AG04450 (cell line): ENCODE measurements around the gene LTBP1. TPM values are rescaled to one million over a fixed set of nuclear protein-coding genes. Genes with fewer than 3 reads are reported as not detected.
A peak's percentile ranks its signal among the peaks of the same experiment; 100 is the strongest.

Experiments used
- CTCF ChIA-PET: fragments of 300-600, 350-600 bp; formaldehyde crosslinking; extraction: SDS; loops from one replicate; lab custom pipeline; 2022; ENCODE audit warnings: antibody characterized with exemption, inconsistent platforms; lab: Charles Lee
- POLR2A ChIA-PET: fragments of 350-600 bp; formaldehyde crosslinking; extraction: SDS; loops from one replicate; lab custom pipeline; 2021; ENCODE audit warnings: antibody characterized with exemption, inconsistent platforms; lab: Yijun Ruan, JAX
- DNase-seq: peaks from one replicate; pipeline ENCODE4 v3.0.0-alpha.2; 2011; ENCODE audit warnings: low read depth, low spot score
- H3K27ac ChIP-seq: one replicate; pipeline ENCODE4 v1.5.1; 2012; ENCODE audit warnings: low read depth, low read length, control low read depth
- H3K27me3 ChIP-seq: one replicate; pipeline ENCODE4 v1.6.0; 2012; ENCODE audit warnings: low read length; ENCODE audit not compliant: control insufficient read depth, insufficient read depth
- H3K4me3 ChIP-seq: 2 replicates; pipeline ENCODE4 v1.5.1; 2011; ENCODE audit warnings: mild to moderate bottlenecking, low read depth, low read length, control low read depth
- H3K9me3 ChIP-seq: 2 replicates; pipeline ENCODE4 v1.5.1; 2012; ENCODE audit warnings: low read length; ENCODE audit not compliant: control insufficient read depth, insufficient read depth
- polyA plus RNA-seq: library from polyadenylated mRNA; depleted of rRNA; stranded (reverse); fragments of >200 nt; gene quantifications from 2 replicates; pipeline ENCODE4 v1.2.3, GENCODE V29; 2011
- TF ChIP-seq, protein P1 (sequence below): IDR thresholded peaks from 2 replicates; pipeline ENCODE4 v1.5.1; 2011; ENCODE audit warnings: low read depth, low read length, control low read depth, inconsistent platforms

LTBP1 gene
- polyA plus RNA-seq, 1 experiment, result 517 TPM

DNA sequence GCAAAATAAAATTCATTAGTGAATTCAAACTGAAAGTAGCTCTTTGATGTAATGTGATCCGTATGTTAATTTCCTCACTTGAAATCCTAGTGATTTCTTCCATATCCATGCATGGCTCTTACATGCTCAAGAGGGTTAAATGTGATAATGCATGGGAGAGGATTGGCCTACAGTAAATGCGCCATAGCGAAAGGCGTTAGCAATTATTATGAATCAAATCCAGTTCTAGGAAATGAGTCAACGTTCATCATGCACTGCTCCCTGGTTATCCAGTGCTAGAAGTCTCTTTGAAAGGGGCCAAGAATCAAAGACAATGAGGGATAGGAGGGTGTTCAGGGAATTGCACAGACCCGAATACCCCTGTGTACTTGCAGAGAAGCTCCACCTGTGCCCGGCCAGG lies 428.3 kb downstream of the LTBP1 start:
- Histone ChIP-seq H3K4me3 (no peak overlapping the region), H3K27ac (no peak overlapping the region), H3K9me3 (no peaks in the 10 kb centered on the region), H3K27me3 (no peaks in the 10 kb centered on the region)
- DNase-seq, result no peak
- ChIA-PET POLR2A (interaction anchor here (0.5 kb wide), 1 partner anchor 419 kb away, joined by 3 read pairs; no protein-coding TSS in a partner anchor), CTCF (interaction anchor here (0.8 kb wide), 2 partner anchors 66 to 341 kb away, joined by 3 read pairs; no protein-coding TSS in a partner anchor)
- TF ChIP-seq, protein P1, sequence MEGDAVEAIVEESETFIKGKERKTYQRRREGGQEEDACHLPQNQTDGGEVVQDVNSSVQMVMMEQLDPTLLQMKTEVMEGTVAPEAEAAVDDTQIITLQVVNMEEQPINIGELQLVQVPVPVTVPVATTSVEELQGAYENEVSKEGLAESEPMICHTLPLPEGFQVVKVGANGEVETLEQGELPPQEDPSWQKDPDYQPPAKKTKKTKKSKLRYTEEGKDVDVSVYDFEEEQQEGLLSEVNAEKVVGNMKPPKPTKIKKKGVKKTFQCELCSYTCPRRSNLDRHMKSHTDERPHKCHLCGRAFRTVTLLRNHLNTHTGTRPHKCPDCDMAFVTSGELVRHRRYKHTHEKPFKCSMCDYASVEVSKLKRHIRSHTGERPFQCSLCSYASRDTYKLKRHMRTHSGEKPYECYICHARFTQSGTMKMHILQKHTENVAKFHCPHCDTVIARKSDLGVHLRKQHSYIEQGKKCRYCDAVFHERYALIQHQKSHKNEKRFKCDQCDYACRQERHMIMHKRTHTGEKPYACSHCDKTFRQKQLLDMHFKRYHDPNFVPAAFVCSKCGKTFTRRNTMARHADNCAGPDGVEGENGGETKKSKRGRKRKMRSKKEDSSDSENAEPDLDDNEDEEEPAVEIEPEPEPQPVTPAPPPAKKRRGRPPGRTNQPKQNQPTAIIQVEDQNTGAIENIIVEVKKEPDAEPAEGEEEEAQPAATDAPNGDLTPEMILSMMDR, result no peak

DNA sequence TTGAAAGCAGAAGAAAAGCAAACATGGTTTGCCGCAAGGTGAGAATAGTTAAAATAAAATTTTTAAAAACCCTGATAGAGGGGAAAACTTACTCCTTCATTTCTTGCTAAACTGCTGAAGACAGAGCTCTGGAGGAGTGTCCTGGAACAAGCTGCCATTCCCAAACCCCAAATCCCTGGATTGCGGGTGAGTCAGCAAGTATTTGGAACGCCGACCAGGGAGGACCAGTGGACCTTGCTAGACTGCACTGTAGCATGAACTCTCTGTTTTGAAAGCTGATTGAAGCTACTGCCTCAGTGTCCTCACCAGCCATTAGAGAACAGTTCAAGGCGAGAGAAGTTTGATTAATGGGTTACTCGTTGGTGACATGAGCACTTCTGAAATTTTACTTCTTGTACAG lies 430.3 kb downstream of the LTBP1 start:
- CTCF ChIA-PET, result interaction anchor here (0.6 to 1.2 kb wide), 2 partner anchors 19 to 206 kb away, joined by 3 to 4 read pairs; no protein-coding TSS in a partner anchor
- no peak for DNase-seq

DNA sequence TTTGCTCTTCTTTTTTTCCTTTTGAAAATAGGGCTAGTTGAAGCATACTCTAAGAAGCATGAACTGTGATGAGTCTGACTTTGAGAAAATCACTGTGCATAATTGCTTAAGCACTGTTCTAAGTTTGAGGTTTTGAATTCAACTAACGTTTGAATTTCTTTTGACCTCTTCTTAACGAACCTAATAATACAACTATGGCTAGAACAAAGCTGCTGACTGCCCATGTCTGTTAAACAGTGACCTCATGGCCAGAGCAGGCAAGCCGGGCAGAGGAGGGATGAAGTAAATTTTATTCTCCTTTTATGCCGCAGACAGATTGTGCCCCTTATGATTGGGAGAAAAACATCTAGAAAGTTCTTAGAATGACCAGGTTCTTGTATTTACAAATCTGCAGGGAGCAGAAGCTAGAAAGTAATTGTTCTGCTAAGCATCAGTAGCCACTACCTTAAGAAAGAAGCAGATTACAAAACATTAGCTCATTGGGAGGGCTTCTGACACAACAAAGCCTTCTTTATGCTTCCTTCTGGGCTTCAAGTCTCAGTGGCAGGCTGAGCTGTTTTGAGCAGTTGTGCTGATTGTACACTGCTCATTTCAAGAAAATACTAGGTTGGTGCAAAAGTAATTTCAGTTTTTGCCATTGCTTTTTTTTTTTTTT lies 431.9 kb downstream of the LTBP1 start:
- Histone ChIP-seq H3K4me3 (no peak overlapping the region), H3K27ac (no peak overlapping the region), H3K27me3 (no peaks in the 10 kb centered on the region), H3K9me3 (no peaks in the 10 kb centered on the region)
- POLR2A ChIA-PET, result interaction anchor here (0.7 kb wide), 1 partner anchor 46 kb away, joined by 13 read pairs; no protein-coding TSS in a partner anchor
- CTCF ChIA-PET, result interaction anchor here (0.7 to 2.4 kb wide), 6 partner anchors 12 to 204 kb away, joined by 3 to 19 read pairs (median 4); no protein-coding TSS in a partner anchor
- DNase-seq, result no peak
- TF ChIP-seq, protein P1, result no peak

More for the DNA sequence above, 430.3 kb downstream of the LTBP1 start:
- Histone ChIP-seq H3K27ac (no peak overlapping the region), H3K27me3 (no peaks in the 10 kb centered on the region), H3K9me3 (no peaks in the 10 kb centered on the region), H3K4me3 (no peak overlapping the region)
- POLR2A ChIA-PET, result no interaction called here
- TF ChIP-seq, protein P1, result no peak

DNA sequence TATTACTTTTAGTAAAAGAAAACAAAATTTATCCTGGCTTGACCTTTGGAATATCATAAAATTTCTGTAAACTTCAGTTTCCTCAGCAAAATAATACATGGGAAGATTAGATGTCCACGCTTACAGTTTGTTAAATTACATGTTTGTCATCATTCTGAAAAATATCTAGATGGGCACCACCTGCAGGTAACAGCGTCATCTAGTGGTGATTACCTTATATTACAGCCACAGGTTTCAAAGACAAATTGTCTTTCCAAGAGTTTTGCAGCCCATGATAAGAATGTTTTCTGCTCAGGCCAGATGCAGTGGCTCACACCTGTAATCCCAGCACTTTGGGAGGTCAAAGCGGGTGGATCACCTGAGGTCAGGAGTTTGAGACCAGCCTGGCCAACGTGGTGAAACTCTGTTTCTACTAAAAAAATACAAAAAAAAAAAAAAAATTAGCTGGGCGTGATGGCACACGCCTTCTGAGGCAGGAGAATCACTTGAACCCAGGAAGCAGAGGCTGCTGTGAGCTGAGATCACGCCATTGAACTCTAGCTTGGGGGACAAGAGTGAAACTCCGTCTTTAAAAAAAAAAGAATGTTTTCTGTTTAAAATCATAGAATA lies 433.4 kb downstream of the LTBP1 start:
- Histone ChIP-seq H3K27me3 (no peaks in the 10 kb centered on the region), H3K27ac (no peak overlapping the region), H3K4me3 (no peak overlapping the region), H3K9me3 (no peaks in the 10 kb centered on the region)
- ChIA-PET CTCF (interaction anchor here (0.6 to 2.4 kb wide), 22 partner anchors 9 to 790 kb away, joined by 3 to 19 read pairs (median 4); no protein-coding TSS in a partner anchor), POLR2A (no interaction called here)
- no peak for DNase-seq
- TF ChIP-seq, protein P1, result peak; percentile 68

DNA sequence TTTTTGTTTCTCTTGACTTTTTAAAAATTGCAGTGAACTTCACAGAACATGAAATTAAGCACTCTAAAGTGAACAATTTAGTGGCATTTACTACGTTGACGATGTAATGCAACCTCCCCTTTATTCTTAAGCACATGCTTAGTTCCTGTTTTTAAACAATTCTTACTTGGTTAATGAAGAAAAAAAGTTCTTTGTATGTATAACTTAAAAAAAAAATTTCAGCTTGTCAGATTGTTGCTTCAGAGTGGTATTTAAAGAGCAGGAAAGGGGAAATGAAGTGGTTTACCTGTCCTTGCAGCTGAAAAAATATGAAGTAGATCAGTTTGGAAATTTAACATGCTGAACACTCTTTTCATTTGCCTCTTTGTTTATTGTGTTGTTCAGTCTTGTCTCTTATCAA lies 434.0 kb downstream of the LTBP1 start:
- ChIA-PET CTCF (interaction anchor here (0.7 to 2.4 kb wide), 12 partner anchors 9 to 274 kb away, joined by 3 to 19 read pairs (median 5); no protein-coding TSS in a partner anchor), POLR2A (no interaction called here)
- Histone ChIP-seq H3K9me3 (no peaks in the 10 kb centered on the region), H3K27me3 (no peaks in the 10 kb centered on the region), H3K27ac (no peak overlapping the region), H3K4me3 (no peak overlapping the region)
- DNase-seq, result no peak
- TF ChIP-seq, protein P1, result no peak
